K562 (cell line): Measurements from ENCODE around the gene CNOT2. TPM values are rescaled to one million over a fixed set of nuclear protein-coding genes. Genes with fewer than 3 reads are reported as not detected.

Source experiments
- ATAC-seq: fragments of 200-7000 bp; cut with Tn5 transposase; 3 replicates; pipeline ENCODE4 v1.9.1; 2020; ENCODE audit warnings: moderate library complexity
- BruUV-seq: library from RNA; stranded (reverse); fragments of 400-500 nt; replicated peaks from 2 replicates; lab custom pipeline; 2021; lab: Mats Ljungman, UMichigan
- CTCF ChIA-PET: fragments of 300-600 bp; formaldehyde crosslinking; extraction: SDS; loops from one replicate; lab custom pipeline; 2021; ENCODE audit warnings: low intra/inter-chr PET ratio; lab: Yijun Ruan, JAX
- POLR2A ChIA-PET: fragments of 300-600, 350-650 bp; sonication (Branson Sonifier 250); formaldehyde crosslinking; extraction: SDS; loops from one replicate; lab custom pipeline; 2021; ENCODE audit warnings: antibody characterized with exemption, inconsistent platforms; lab: Yijun Ruan, JAX
- DNase-seq, 4 experiments: peaks; one replicate each; pipeline versions ENCODE4 v3.0.0 to v3.0.0-alpha.2; 2011 to 2018; ENCODE audit warnings: low spot score in 3 of 4, mixed read lengths in 3 of 4; ENCODE audit errors: extremely low read depth in 1 of 4
- FAIRE-seq: peaks from 2 replicates; lab custom pipeline; 2011; peaks lifted over from hg19 to GRCh38; lab: Jason Lieb, UNC
- H2AFZ ChIP-seq: 2 replicates; pipeline ENCODE4 v1.6.0; 2011; ENCODE audit warnings: low read depth, low read length, control low read depth, inconsistent platforms
- H3K27ac ChIP-seq: fragments of 200-600 bp; 3 replicates; pipeline ENCODE4 v1.8.0; 2011; ENCODE audit warnings: low read depth, mild to moderate bottlenecking, control low read depth, inconsistent platforms, low read length, moderate library complexity, mixed read lengths; ENCODE audit errors: extremely low read depth
- H3K27me3 ChIP-seq, 2 experiments: fragments of 300-600 bp in 1 of 2; 2 replicates in 1 of 2; 3 replicates in 1 of 2; pipeline versions ENCODE4 v1.6.0 to v1.8.0; 2011; ENCODE audit warnings: inconsistent platforms in 2 of 2, low read length in 2 of 2, mild to moderate bottlenecking in 1 of 2, mixed read lengths in 1 of 2, moderate library complexity in 1 of 2; ENCODE audit not compliant: control insufficient read depth in 2 of 2, insufficient read depth in 2 of 2
- H3K36me3 ChIP-seq: fragments of 300-600 bp; 3 replicates; pipeline ENCODE4 v1.8.0; 2011; ENCODE audit warnings: mild to moderate bottlenecking, low read length, inconsistent platforms; ENCODE audit not compliant: control insufficient read depth, insufficient read depth
- H3K4me1 ChIP-seq, 2 experiments: fragments of 200-600 bp in 1 of 2; replicated peaks in 1 of 2; 2 replicates in 1 of 2; 3 replicates in 1 of 2; pipeline versions ENCODE4 v1.5.1 to v1.8.0; 2011; ENCODE audit warnings: inconsistent platforms in 2 of 2, low read length in 2 of 2, mild to moderate bottlenecking in 1 of 2, mixed read lengths in 1 of 2, moderate library complexity in 1 of 2; ENCODE audit not compliant: control insufficient read depth in 2 of 2, insufficient read depth in 2 of 2
- H3K4me2 ChIP-seq: 2 replicates; pipeline ENCODE4 v1.6.1; 2011; ENCODE audit warnings: low read length, control low read depth, inconsistent platforms, mixed read lengths; ENCODE audit not compliant: insufficient read depth
- H3K4me3 ChIP-seq: fragments of 200-600 bp; sonication (generic), shearing (Covaris generic); 2 replicates; pipeline ENCODE4 v1.5.1; 2016; ENCODE audit warnings: control low read depth, inconsistent platforms
- H3K79me2 ChIP-seq: fragments of 200-600 bp; 3 replicates; pipeline ENCODE4 v1.8.0; 2011; ENCODE audit warnings: low read length, inconsistent platforms; ENCODE audit not compliant: control insufficient read depth, insufficient read depth
- H3K9ac ChIP-seq, 2 experiments: 2 replicates each; pipeline versions ENCODE4 v1.6.0 to v1.6.1; 2011; ENCODE audit warnings: low read depth in 2 of 2, low read length in 2 of 2, control low read depth in 1 of 2, inconsistent platforms in 1 of 2, mild to moderate bottlenecking in 1 of 2, mixed read lengths in 1 of 2; ENCODE audit not compliant: insufficient read depth in 1 of 2
- H3K9me1 ChIP-seq: one replicate; pipeline ENCODE4 v1.6.0; 2011; ENCODE audit warnings: inconsistent platforms, mild to moderate bottlenecking, low read length, moderate library complexity; ENCODE audit not compliant: control insufficient read depth, insufficient read depth
- H3K9me3 ChIP-seq: replicated peaks from 2 replicates; pipeline ENCODE4 v1.5.1; 2011; ENCODE audit warnings: low read depth, low read length, inconsistent platforms; ENCODE audit not compliant: control insufficient read depth, insufficient read depth
- H4K20me1 ChIP-seq: replicated peaks from 2 replicates; pipeline ENCODE4 v1.6.1; 2011; ENCODE audit warnings: low read length, inconsistent platforms, mixed read lengths; ENCODE audit not compliant: control insufficient read depth, insufficient read depth
- CBX3 ChIP-seq, 2 experiments: IDR thresholded peaks; 1 replicate in 1 of 2; 2 replicates in 1 of 2; pipeline ENCODE4 v1.6.1; 2012; ENCODE audit warnings: inconsistent platforms in 2 of 2, low read length in 2 of 2, borderline replicate concordance in 1 of 2, control low read depth in 1 of 2
- KLF6 ChIP-seq: fragments of 250-450 bp; sonication (Bioruptor Pico); IDR thresholded peaks from 2 replicates; pipeline ENCODE4 v1.4.0; 2020; ENCODE audit warnings: mild to moderate bottlenecking, moderate library complexity, borderline replicate concordance
- TRIM28 ChIP-seq: fragments of 450-650 bp; IDR thresholded peaks from 2 replicates; pipeline ENCODE4 v1.6.1; 2017
- ZNF280A ChIP-seq: fragments of 450-650 bp; IDR thresholded peaks from 2 replicates; pipeline ENCODE4 v1.6.1; 2018; ENCODE audit warnings: mild to moderate bottlenecking, low read depth; ENCODE audit not compliant: partially characterized antibody
- ZNF280B ChIP-seq: fragments of 250-450 bp; sonication (Bioruptor Pico); IDR thresholded peaks from 2 replicates; pipeline ENCODE4 v1.5.1; 2021; ENCODE audit warnings: mild to moderate bottlenecking
- in situ Hi-C: fragments of 300-500 bp; cut with MboI; formaldehyde crosslinking; loops from 4 replicates; pipeline ENCODE4 v1.15.0; 2018; ENCODE audit warnings: inconsistent platforms, mixed read lengths
- intact Hi-C: fragments of 100-400 bp; cut with micrococcal nuclease; formaldehyde crosslinking; loops from 2 replicates; pipeline ENCODE4 v1.14.2; 2022
- polyA plus RNA-seq, 8 experiments: library from polyadenylated mRNA; depleted of rRNA in 4 of 8; stranded (reverse) in 5 of 8; unstranded in 3 of 8; fragments of >200 nt; fragmentation: Nextera tagmentation in 2 of 8; fragmentation: Illumina TruSeq in 1 of 8; extraction: Ambion mirVana in 2 of 8; extraction: Trizol in 1 of 8; gene quantifications; 2 replicates each; pipeline versions ENCODE4 v1.2.1 to v1.2.3, GENCODE V29; 2011 to 2014; ENCODE audit warnings: inconsistent platforms in 1 of 8, missing spikeins in 1 of 8
- total RNA-seq, 7 experiments: library from RNA; depleted of rRNA in 6 of 7; stranded (reverse); fragments of >200 nt in 6 of 7; fragmentation: Illumina TruSeq in 2 of 7; extraction: Trizol in 2 of 7; gene quantifications; 2 replicates each; pipeline versions ENCODE4 v1.2.1 to v1.2.3, GENCODE V29; 2011 to 2021; ENCODE audit warnings: low replicate concordance in 1 of 7

The CNOT2 gene
- total and polyA plus RNA-seq, 9 of the 15 experiments (the other 6 are each of a cell fraction or from before 2014, with no cell fraction given), result 43.6 to 119 (median 84.4) TPM

GRCh38 chr12:70213707-70214106 is 29.5 kb upstream of the CNOT2 start:
- no TSS peak for BruUV-seq
- no peak overlapping the region for H3K9ac ChIP-seq
- no peak for FAIRE-seq
- H3K27me3 ChIP-seq, result no peaks in the 10 kb centered on the region
- no peak overlapping the region for H2AFZ ChIP-seq
- no peaks in the 10 kb centered on the region for H3K9me1 ChIP-seq
- TF ChIP-seq CBX3 (IDR thresholded peaks at IDR 0.05; ENCODE audit: borderline replicate concordance in 1 of 2, low read length in 2 of 2) (peak in 1 of 2 experiments; percentile 76; a peak in 2 of 3 replicates), ZNF280B (CRISPR knock-in tag) (0 out of 2 replicates have a peak, but pooled peaks have one; percentile 58), TRIM28 (peak; percentile 70), ZNF280A (peak; percentile 48), KLF6 (CRISPR knock-in tag) (no peak)
- no peak for DNase-seq
- H3K79me2 ChIP-seq, result no peaks in the 10 kb centered on the region
- intact Hi-C loops (loop anchor here (10.0 kb wide), 1 partner anchor 361 kb away; no protein-coding TSS in a partner anchor), in situ Hi-C loops (no loop called here)
- no peaks in the 10 kb centered on the region; the same call in 1 of the 2 replicates for H3K9me3 ChIP-seq
- no peaks in the 10 kb centered on the region for H3K36me3 ChIP-seq
- ATAC-seq, result no peak
- ChIA-PET CTCF (no interaction called here), POLR2A (no interaction called here)
- H3K4me3 ChIP-seq, result no peak overlapping the region
- H4K20me1 ChIP-seq, result no peaks in the 10 kb centered on the region
- H3K4me1 ChIP-seq, result no peaks in the 10 kb centered on the region
- no peak overlapping the region for H3K27ac ChIP-seq
- H3K4me2 ChIP-seq, result no peak overlapping the region
